OCI-LY3 (cell line): ENCODE measurements around the gene WDR26.

Source experiments
- H2AFZ ChIP-seq: fragments of 200-600, 300-600 bp; shearing (Covaris generic); 2 replicates; pipeline ENCODE4 v1.6.0; 2014; ENCODE audit warnings: antibody characterized with exemption, low read depth, low read length
- H3K27ac ChIP-seq: fragments of 200-600, 300-600 bp; sonication (generic); 2 replicates; pipeline ENCODE4 v1.5.1; 2014; ENCODE audit warnings: mild to moderate bottlenecking, low read length, moderate library complexity, mixed read lengths
- H3K27me3 ChIP-seq: fragments of 200-600, 300-600 bp; sonication (generic); 2 replicates; pipeline ENCODE4 v1.6.1; 2014; ENCODE audit warnings: low read depth, low read length, mixed read lengths
- H3K36me3 ChIP-seq: fragments of 200-600, 300-600 bp; sonication (generic); replicated peaks from 2 replicates; pipeline ENCODE3; 2014; ENCODE audit warnings: low read depth, low read length, mixed read lengths
- H3K4me1 ChIP-seq: fragments of 300-600, 200-600 bp; sonication (generic); 2 replicates; pipeline ENCODE4 v1.6.1; 2014; ENCODE audit warnings: low read length, mixed read lengths
- H3K4me2 ChIP-seq: fragments of 200-600, 300-600 bp; sonication (generic); 2 replicates; pipeline ENCODE4 v1.6.1; 2014; ENCODE audit warnings: low read length, mixed read lengths
- H3K4me3 ChIP-seq: fragments of 300-600, 200-600 bp; sonication (generic); 2 replicates; pipeline ENCODE4 v1.5.1; 2014; ENCODE audit warnings: antibody characterized with exemption, mild to moderate bottlenecking, low read length, moderate library complexity
- H3K79me2 ChIP-seq: fragments of 300-600, 200-600 bp; shearing (Covaris generic); 2 replicates; pipeline ENCODE4 v1.6.1; 2014; ENCODE audit warnings: mild to moderate bottlenecking, low read length, mixed read lengths
- H3K9ac ChIP-seq: fragments of 300-600, 200-600 bp; shearing (Covaris generic); 2 replicates; pipeline ENCODE4 v1.6.0; 2014; ENCODE audit warnings: mild to moderate bottlenecking, low read length, moderate library complexity
- H3K9me3 ChIP-seq: fragments of 200-600, 300-600 bp; shearing (Covaris generic); 2 replicates; pipeline ENCODE4 v1.6.1; 2014; ENCODE audit warnings: low read length, mixed read lengths; ENCODE audit not compliant: insufficient read depth
- H4K20me1 ChIP-seq: fragments of 200-600, 300-600 bp; sonication (generic); 2 replicates; pipeline ENCODE4 v1.6.1; 2016; ENCODE audit warnings: low read length, mixed read lengths; ENCODE audit not compliant: insufficient read depth
- EZH2phosphoT487 ChIP-seq: fragments of 200-600 bp; shearing (Covaris generic); IDR thresholded peaks from 2 replicates; pipeline ENCODE4 v1.6.1; 2018; ENCODE audit warnings: antibody characterized with exemption, mixed run types, low read depth
- TF ChIP-seq, protein P1 (sequence below): fragments of 200-600, 300-600 bp; sonication (generic); IDR thresholded peaks from 2 replicates; pipeline ENCODE4 v1.5.1; 2014; ENCODE audit warnings: antibody characterized with exemption, low read length, low read depth

WDR26 gene

DNA sequence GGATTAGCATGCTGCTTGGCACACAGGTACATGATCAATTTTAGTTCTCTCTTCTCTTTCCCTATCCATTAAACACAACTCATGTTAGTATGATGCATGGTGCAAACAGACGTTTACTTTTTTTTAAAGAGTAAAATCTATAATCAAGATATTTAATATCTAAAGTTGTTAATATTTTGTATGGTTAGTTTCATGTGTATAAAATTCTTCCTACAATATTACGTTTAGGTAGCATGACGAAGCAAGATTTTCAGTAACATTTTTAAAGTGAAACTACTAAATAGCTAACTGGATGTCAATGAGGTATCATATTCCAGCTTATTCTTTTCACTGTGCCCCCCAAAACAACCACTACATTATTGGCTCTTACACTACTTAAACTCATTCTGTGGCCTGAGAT lies 41.3 kb downstream of the WDR26 start:
- Histone ChIP-seq H2AFZ (no peak overlapping the region), H3K9ac (no peak overlapping the region), H3K4me2 (no peak overlapping the region), H3K36me3 (peaks cover 77% of the 10 kb centered on the region), H3K4me3 (no peak overlapping the region), H3K4me1 (no peaks in the 10 kb centered on the region), H3K9me3 (no peaks in the 10 kb centered on the region), H4K20me1 (peaks cover 7% of the 10 kb centered on the region; the same call in 1 of the 2 replicates), H3K27me3 (no peaks in the 10 kb centered on the region), H3K27ac (no peak overlapping the region), H3K79me2 (no peaks in the 10 kb centered on the region)
- TF ChIP-seq, protein P1, sequence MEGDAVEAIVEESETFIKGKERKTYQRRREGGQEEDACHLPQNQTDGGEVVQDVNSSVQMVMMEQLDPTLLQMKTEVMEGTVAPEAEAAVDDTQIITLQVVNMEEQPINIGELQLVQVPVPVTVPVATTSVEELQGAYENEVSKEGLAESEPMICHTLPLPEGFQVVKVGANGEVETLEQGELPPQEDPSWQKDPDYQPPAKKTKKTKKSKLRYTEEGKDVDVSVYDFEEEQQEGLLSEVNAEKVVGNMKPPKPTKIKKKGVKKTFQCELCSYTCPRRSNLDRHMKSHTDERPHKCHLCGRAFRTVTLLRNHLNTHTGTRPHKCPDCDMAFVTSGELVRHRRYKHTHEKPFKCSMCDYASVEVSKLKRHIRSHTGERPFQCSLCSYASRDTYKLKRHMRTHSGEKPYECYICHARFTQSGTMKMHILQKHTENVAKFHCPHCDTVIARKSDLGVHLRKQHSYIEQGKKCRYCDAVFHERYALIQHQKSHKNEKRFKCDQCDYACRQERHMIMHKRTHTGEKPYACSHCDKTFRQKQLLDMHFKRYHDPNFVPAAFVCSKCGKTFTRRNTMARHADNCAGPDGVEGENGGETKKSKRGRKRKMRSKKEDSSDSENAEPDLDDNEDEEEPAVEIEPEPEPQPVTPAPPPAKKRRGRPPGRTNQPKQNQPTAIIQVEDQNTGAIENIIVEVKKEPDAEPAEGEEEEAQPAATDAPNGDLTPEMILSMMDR, result no peak
- TF ChIP-seq EZH2phosphoT487, result no peak

GRCh38 chr1:224392411-224393249 lies 42.0 kb downstream of the WDR26 start:
- H4K20me1 ChIP-seq, result 0 out of 2 replicates have a peak, but pooled peaks cover 1% of the 10 kb centered on the region
- no peaks in the 10 kb centered on the region for H3K9me3 ChIP-seq
- no peaks in the 10 kb centered on the region for H3K27me3 ChIP-seq
- H3K36me3 ChIP-seq, result peaks cover 76% of the 10 kb centered on the region
- no peak overlapping the region for H3K9ac ChIP-seq
- no peak overlapping the region for H3K4me3 ChIP-seq
- H3K79me2 ChIP-seq, result no peaks in the 10 kb centered on the region
- TF ChIP-seq, protein P1, result no peak
- H3K4me2 ChIP-seq, result no peak overlapping the region
- no peak overlapping the region for H2AFZ ChIP-seq
- no peaks in the 10 kb centered on the region for H3K4me1 ChIP-seq
- H3K27ac ChIP-seq, result no peak overlapping the region

- Histone ChIP-seq H3K4me1 (no peaks in the 10 kb centered on the region), H3K27ac (no peak overlapping the region)
- TF ChIP-seq, protein P1, result no peak
- TF ChIP-seq EZH2phosphoT487, result no peak
Observed at GRCh38 chr1:224390517-224390916, 44.1 kb downstream of the WDR26 start.

DNA sequence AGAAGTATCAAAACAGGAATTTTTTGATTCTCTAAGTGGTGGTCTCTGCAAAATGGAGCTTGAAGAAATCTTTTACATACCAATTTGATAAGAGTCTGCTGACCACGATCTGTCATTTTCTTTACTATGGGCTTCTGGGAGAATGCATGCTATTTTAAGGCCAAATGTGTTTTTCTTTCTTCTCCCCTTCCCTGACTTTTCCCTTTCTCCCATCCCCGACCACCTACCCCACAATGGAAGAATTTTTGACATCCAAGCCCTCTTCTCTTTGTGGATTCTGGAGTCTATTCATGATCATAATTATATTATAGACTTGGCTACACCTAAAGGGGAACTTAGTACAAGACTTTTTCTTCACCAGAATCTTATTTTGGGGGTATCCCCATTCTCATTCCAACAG lies 46.7 kb downstream of the WDR26 start:
- Histone ChIP-seq H3K4me1 (no peaks in the 10 kb centered on the region), H3K9me3 (no peaks in the 10 kb centered on the region), H3K4me3 (no peak overlapping the region), H3K36me3 (peaks cover 50% of the 10 kb centered on the region), H3K4me2 (no peak overlapping the region), H2AFZ (no peak overlapping the region), H3K9ac (no peak overlapping the region), H3K27ac (no peak overlapping the region), H3K27me3 (no peaks in the 10 kb centered on the region), H4K20me1 (no peaks in the 10 kb centered on the region), H3K79me2 (no peaks in the 10 kb centered on the region)
- no peak for TF ChIP-seq EZH2phosphoT487
- TF ChIP-seq, protein P1, result no peak

More at GRCh38 chr1:224390517-224390916, 44.1 kb downstream of the WDR26 start:
- H3K4me2 ChIP-seq, result no peak overlapping the region
- H4K20me1 ChIP-seq, result no peaks in the 10 kb centered on the region
- no peaks in the 10 kb centered on the region for H3K27me3 ChIP-seq
- H3K9ac ChIP-seq, result no peak overlapping the region
- no peaks in the 10 kb centered on the region for H3K79me2 ChIP-seq
- H3K36me3 ChIP-seq, result peaks cover 64% of the 10 kb centered on the region
- no peak overlapping the region for H3K4me3 ChIP-seq
- H3K9me3 ChIP-seq, result no peaks in the 10 kb centered on the region
- H2AFZ ChIP-seq, result no peak overlapping the region
